ENCODE data around the gene ANKZF1. TPM values are rescaled to one million over a fixed set of nuclear protein-coding genes. Genes with fewer than 3 reads are reported as not detected.

ANKZF1 gene
- total and polyA plus RNA-seq, 7 experiments from 2014 or later: 29.7 to 287 (median 135) TPM

DNA sequence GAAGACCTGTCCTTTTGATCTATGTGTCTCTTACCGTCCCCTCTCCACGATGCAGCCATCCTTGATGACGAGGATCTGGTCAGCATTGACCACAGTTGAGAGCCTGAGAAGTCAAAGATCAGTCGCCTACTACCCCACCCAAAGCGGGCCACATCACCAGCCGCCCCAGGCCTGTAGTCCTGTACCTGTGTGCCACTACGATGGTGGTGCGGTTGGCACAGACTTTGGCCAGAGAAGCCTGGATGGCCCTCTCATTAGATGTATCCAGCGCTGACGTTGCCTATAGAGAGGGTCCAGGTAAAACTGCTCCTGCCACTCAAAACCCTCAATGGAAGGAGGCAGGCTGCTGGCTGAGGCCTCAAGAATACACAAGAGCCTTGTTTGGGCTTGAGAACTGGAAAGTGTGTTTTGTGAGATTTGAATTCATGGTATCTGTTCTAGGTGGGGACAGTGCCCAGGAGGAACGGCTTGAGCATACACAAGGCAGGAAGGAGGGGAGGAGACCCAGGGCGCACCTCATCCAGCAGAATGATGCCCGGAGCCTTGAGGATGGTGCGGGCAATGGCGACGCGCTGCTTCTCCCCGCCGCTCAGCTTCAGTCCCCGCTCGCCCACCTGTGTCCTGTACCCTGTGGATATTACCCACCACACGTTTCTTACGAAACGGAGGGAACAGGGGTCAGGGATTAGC lies 19.3 kb upstream of the ANKZF1 start:
- H3K27ac ChIP-seq (ENCODE audit: low read depth, low read length): no peak overlapping the region
- peaks cover 20 to 28% of the 10 kb centered on the region in 2 donors for H3K4me1 ChIP-seq (ENCODE audit: control insufficient read depth in 2 of 2, insufficient read depth in 2 of 2, low read length in 2 of 2)
- intact Hi-C loops (cut with micrococcal nuclease): no loop called here

GRCh38 chr2:219210886-219211362 lies 18.7 kb upstream of the ANKZF1 start:
- peak overlapping the region; percentile 17 for H3K4me3 ChIP-seq (ENCODE audit: low read length)
- ChIA-PET POLR2A (interaction anchor here (0.6 to 17.4 kb wide), 13 partner anchors 11 to 84 kb away, joined by 3 to 343 read pairs (median 7); partner anchors contain the start of genes ANKZF1, ATG9A, CNPPD1 and GLB1L), CTCF (interaction anchor here (0.8 to 5.0 kb wide), 14 partner anchors 16 to 216 kb away, joined by 3 to 54 read pairs (median 4); partner anchors contain the start of genes ATG9A, CNPPD1, NHEJ1 and SLC23A3)
- H3K4me1 ChIP-seq (ENCODE audit: control insufficient read depth in 2 of 2, insufficient read depth in 2 of 2, low read length in 2 of 2): peaks cover 19 to 26% of the 10 kb centered on the region in 2 donors
- H3K36me3 ChIP-seq (ENCODE audit: control insufficient read depth in 2 of 3, insufficient read depth in 3 of 3, low read length in 3 of 3): peaks cover 9 to 33% (median 14%) of the 10 kb centered on the region in 3 experiments
- no peaks in the 10 kb centered on the region for H3K27me3 ChIP-seq (ENCODE audit: control insufficient read depth in 2 of 2, insufficient read depth in 2 of 2, low read length in 2 of 2)
- peaks cover 0 to 5% (median 0%) of the 10 kb centered on the region in 11 donors for H3K9me3 Mint-ChIP-seq
- peaks cover 15 to 51% (median 46%) of the 10 kb centered on the region in 7 donors for H3K4me1 Mint-ChIP-seq
- no peaks in the 10 kb centered on the region for H3K9me3 ChIP-seq (ENCODE audit: control insufficient read depth in 2 of 3, low read length in 3 of 3)
- ATAC-seq: no peak
- peak overlapping the region; percentile 86 to 96 (median 94) for H3K27ac Mint-ChIP-seq
- intact Hi-C loops (cut with micrococcal nuclease): loop anchor here (1.0 kb wide), 5 partner anchors 34 to 153 kb away; partner anchors contain the start of gene NHEJ1 (in 2 of the 2)
- H3K36me3 Mint-ChIP-seq: peaks cover 0 to 22% (median 4%) of the 10 kb centered on the region in 5 donors
- H3K27ac ChIP-seq (ENCODE audit: low read depth, low read length): peak overlapping the region; percentile 70
- no peaks in the 10 kb centered on the region for H3K27me3 Mint-ChIP-seq
- peak in 1 of 9 donors; percentile 16 for DNase-seq
- H3K4me3 Mint-ChIP-seq: peak overlapping the region in 6 of 10 donors; percentile 57 to 74 (median 64)

More for the DNA sequence above, 19.3 kb upstream of the ANKZF1 start:
- Histone ChIP-seq H3K4me3 (ENCODE audit: low read length) (no peak overlapping the region), H3K36me3 (ENCODE audit: control insufficient read depth in 2 of 3, insufficient read depth in 3 of 3, low read length in 3 of 3) (peaks cover 9 to 33% (median 14%) of the 10 kb centered on the region in 3 experiments), H3K27me3 (ENCODE audit: control insufficient read depth in 2 of 2, insufficient read depth in 2 of 2, low read length in 2 of 2) (no peaks in the 10 kb centered on the region), H3K9me3 (ENCODE audit: control insufficient read depth in 2 of 3, low read length in 3 of 3) (no peaks in the 10 kb centered on the region)
- no peaks in the 10 kb centered on the region for H3K27me3 Mint-ChIP-seq
- DNase-seq (peak in 1 of 9 donors; percentile 17), ATAC-seq (no peak)
- POLR2A ChIA-PET: interaction anchor here (1.1 to 17.4 kb wide), 9 partner anchors 19 to 85 kb away, joined by 3 to 343 read pairs (median 7); partner anchors contain the start of genes ANKZF1, ATG9A, CNPPD1 and DNAJB2
- H3K9me3 Mint-ChIP-seq: peaks cover 0 to 5% (median 0%) of the 10 kb centered on the region in 11 donors
- peak overlapping the region in 8 of 9 donors; percentile 78 to 98 (median 87) for H3K27ac Mint-ChIP-seq
- H3K4me3 Mint-ChIP-seq: no peak overlapping the region
- CTCF ChIA-PET: interaction anchor here (2.7 to 5.0 kb wide), 3 partner anchors 35 to 52 kb away, joined by 29 to 54 read pairs (median 54); partner anchors contain the start of genes CNPPD1 and NHEJ1
- H3K4me1 Mint-ChIP-seq: peaks cover 15 to 52% (median 47%) of the 10 kb centered on the region in 7 donors
- H3K36me3 Mint-ChIP-seq: peaks cover 0 to 22% (median 4%) of the 10 kb centered on the region in 5 donors

DNA sequence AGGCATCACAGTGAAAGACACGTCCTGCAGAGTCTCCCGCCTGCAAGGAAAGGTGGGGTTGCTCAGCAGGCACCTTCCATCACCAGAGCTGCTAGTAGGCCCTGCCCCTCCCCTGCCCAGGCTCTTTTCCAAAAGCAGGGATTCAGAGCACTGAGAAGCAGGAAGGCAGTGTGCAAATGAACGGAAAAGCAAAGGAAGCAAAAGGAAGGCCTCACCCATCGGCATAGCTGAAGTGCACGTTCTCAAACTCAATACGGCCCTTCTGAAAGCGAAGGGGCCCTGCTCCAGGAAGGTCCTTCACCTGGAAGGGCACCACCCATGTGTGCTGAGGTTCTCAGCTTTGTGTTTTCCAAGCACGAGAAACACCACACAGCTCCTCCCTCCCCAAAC lies 16.6 kb upstream of the ANKZF1 start:
- no peak for DNase-seq

GRCh38 chr2:219213486-219214071 lies 16.0 kb upstream of the ANKZF1 start:
- H3K4me1 ChIP-seq (ENCODE audit: control insufficient read depth in 2 of 2, insufficient read depth in 2 of 2, low read length in 2 of 2): peaks cover 16% of the 10 kb centered on the region in 2 donors
- H3K36me3 ChIP-seq (ENCODE audit: control insufficient read depth in 2 of 3, insufficient read depth in 3 of 3, low read length in 3 of 3): peaks cover 5 to 21% (median 11%) of the 10 kb centered on the region in 3 experiments
- no peaks in the 10 kb centered on the region for H3K9me3 ChIP-seq (ENCODE audit: control insufficient read depth in 2 of 3, low read length in 3 of 3)
- CTCF ChIA-PET: interaction anchor here (0.6 to 5.0 kb wide), 6 partner anchors 38 to 202 kb away, joined by 3 to 54 read pairs (median 16); partner anchors contain the start of genes CNPPD1, NHEJ1 and SLC23A3
- no peaks in the 10 kb centered on the region for H3K27me3 ChIP-seq (ENCODE audit: control insufficient read depth in 2 of 2, insufficient read depth in 2 of 2, low read length in 2 of 2)
- Mint-ChIP-seq H3K27me3 (no peaks in the 10 kb centered on the region), H3K36me3 (peaks cover 0 to 18% (median 4%) of the 10 kb centered on the region in 5 donors), H3K4me3 (no peak overlapping the region), H3K27ac (peak overlapping the region in 1 of 9 donors; percentile 74), H3K4me1 (peaks cover 7 to 45% (median 36%) of the 10 kb centered on the region in 7 donors), H3K9me3 (no peaks in the 10 kb centered on the region)
- ATAC-seq: no peak
- intact Hi-C loops (cut with micrococcal nuclease): no loop called here
- H3K4me3 ChIP-seq (ENCODE audit: low read length): no peak overlapping the region
- no peak for DNase-seq
- no peak overlapping the region for H3K27ac ChIP-seq (ENCODE audit: low read depth, low read length)
- POLR2A ChIA-PET: interaction anchor here (1.1 to 17.4 kb wide), 5 partner anchors 16 to 55 kb away, joined by 3 to 343 read pairs (median 4); partner anchors contain the start of genes ANKZF1, ATG9A, CNPPD1 and NHEJ1

More for the DNA sequence above, 16.6 kb upstream of the ANKZF1 start:
- no peak overlapping the region for H3K27ac Mint-ChIP-seq
- Histone ChIP-seq H3K4me3 (ENCODE audit: low read length) (no peak overlapping the region), H3K27ac (ENCODE audit: low read depth, low read length) (no peak overlapping the region), H3K4me1 (ENCODE audit: control insufficient read depth in 2 of 2, insufficient read depth in 2 of 2, low read length in 2 of 2) (peaks cover 15 to 17% of the 10 kb centered on the region in 2 donors), H3K27me3 (ENCODE audit: control insufficient read depth in 2 of 2, insufficient read depth in 2 of 2, low read length in 2 of 2) (no peaks in the 10 kb centered on the region), H3K9me3 (ENCODE audit: control insufficient read depth in 2 of 3, low read length in 3 of 3) (no peaks in the 10 kb centered on the region), H3K36me3 (ENCODE audit: control insufficient read depth in 2 of 3, insufficient read depth in 3 of 3, low read length in 3 of 3) (peaks cover 9 to 26% (median 14%) of the 10 kb centered on the region in 3 experiments)
- H3K4me1 Mint-ChIP-seq: peaks cover 12 to 50% (median 41%) of the 10 kb centered on the region in 7 donors
- no peak overlapping the region for H3K4me3 Mint-ChIP-seq
- intact Hi-C loops (cut with micrococcal nuclease): no loop called here
- ChIA-PET POLR2A (interaction anchor here (1.1 to 17.4 kb wide), 5 partner anchors 17 to 54 kb away, joined by 3 to 343 read pairs (median 5); partner anchors contain the start of genes ANKZF1, ATG9A, CNPPD1 and SLC23A3), CTCF (interaction anchor here (0.8 to 5.0 kb wide), 5 partner anchors 38 to 82 kb away, joined by 3 to 54 read pairs (median 29); partner anchors contain the start of genes CNPPD1, NHEJ1 and SLC23A3)
- H3K9me3 Mint-ChIP-seq: no peaks in the 10 kb centered on the region
- no peaks in the 10 kb centered on the region for H3K27me3 Mint-ChIP-seq
- no peak for ATAC-seq
- H3K36me3 Mint-ChIP-seq: peaks cover 0 to 23% (median 4%) of the 10 kb centered on the region in 5 donors

DNA sequence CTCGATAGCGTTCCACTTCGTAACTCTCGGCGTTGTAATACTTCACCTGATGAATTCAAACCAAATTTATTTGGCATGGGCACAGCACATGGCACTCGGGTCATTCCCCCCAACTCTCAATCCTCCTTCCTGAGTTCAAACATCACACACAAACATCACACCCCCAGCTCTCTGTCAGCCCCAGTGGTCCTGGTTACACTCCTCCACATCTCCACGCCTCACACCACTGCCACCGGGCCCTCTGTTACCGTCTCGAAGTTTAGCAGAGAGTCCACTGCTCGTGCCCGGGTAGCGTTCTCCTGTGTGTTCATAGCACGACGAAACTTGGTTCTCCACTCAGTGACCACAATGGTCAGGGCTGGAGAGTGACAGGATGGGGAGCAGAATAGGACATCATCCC lies 15.5 kb upstream of the ANKZF1 start:
- H3K27ac Mint-ChIP-seq: no peak overlapping the region
- CTCF ChIA-PET: interaction anchor here (0.6 to 5.0 kb wide), 3 partner anchors 41 to 202 kb away, joined by 3 to 54 read pairs (median 5); partner anchors contain the start of gene NHEJ1

More for the DNA sequence above, 15.5 kb upstream of the ANKZF1 start:
- Histone ChIP-seq H3K4me1 (ENCODE audit: control insufficient read depth in 2 of 2, insufficient read depth in 2 of 2, low read length in 2 of 2) (peaks cover 16 to 17% of the 10 kb centered on the region in 2 donors), H3K27ac (ENCODE audit: low read depth, low read length) (no peak overlapping the region), H3K36me3 (ENCODE audit: control insufficient read depth in 2 of 3, insufficient read depth in 3 of 3, low read length in 3 of 3) (peaks cover 0 to 15% (median 5%) of the 10 kb centered on the region in 3 experiments), H3K27me3 (ENCODE audit: control insufficient read depth in 2 of 2, insufficient read depth in 2 of 2, low read length in 2 of 2) (no peaks in the 10 kb centered on the region), H3K9me3 (ENCODE audit: control insufficient read depth in 2 of 3, low read length in 3 of 3) (no peaks in the 10 kb centered on the region), H3K4me3 (ENCODE audit: low read length) (no peak overlapping the region)
- intact Hi-C loops (cut with micrococcal nuclease): no loop called here
- H3K9me3 Mint-ChIP-seq: no peaks in the 10 kb centered on the region
- H3K4me1 Mint-ChIP-seq: peaks cover 6 to 43% (median 34%) of the 10 kb centered on the region in 7 donors
- peaks cover 0 to 13% (median 4%) of the 10 kb centered on the region in 5 donors for H3K36me3 Mint-ChIP-seq
- POLR2A ChIA-PET: interaction anchor here (0.9 to 17.4 kb wide), 4 partner anchors 8 to 54 kb away, joined by 3 to 343 read pairs (median 4); partner anchors contain the start of genes ATG9A, CNPPD1, NHEJ1 and SLC23A3
- ATAC-seq (no peak), DNase-seq (no peak)
- no peak overlapping the region for H3K4me3 Mint-ChIP-seq
- no peaks in the 10 kb centered on the region for H3K27me3 Mint-ChIP-seq

All from naive thymus-derived CD4-positive, alpha-beta T cell (primary cell).